Fibroblast of lung (primary cell): Measurements from ENCODE around the gene SRD5A3. TPM values are rescaled to one million over a fixed set of nuclear protein-coding genes. Genes with fewer than 3 reads are reported as not detected.

Experiments
- DNase-seq, 2 donors: peaks; one replicate each; pipeline versions ENCODE4 v3.0.0 to v3.0.0-alpha.2; 2010; ENCODE audit warnings: low read depth in 2 of 2
- H2AFZ ChIP-seq: 2 replicates; pipeline ENCODE4 v1.5.1; 2012; ENCODE audit warnings: low read length, control low read depth, inconsistent platforms
- H3K27ac ChIP-seq: 2 replicates; pipeline ENCODE4 v1.5.1; 2011; ENCODE audit warnings: low read length, control low read depth; ENCODE audit not compliant: insufficient read depth
- H3K27me3 ChIP-seq: 2 replicates; pipeline ENCODE4 v1.5.1; 2011; ENCODE audit warnings: mild to moderate bottlenecking, low read length; ENCODE audit not compliant: control insufficient read depth, insufficient read depth
- H3K36me3 ChIP-seq: 2 replicates; pipeline ENCODE4 v1.5.1; 2011; ENCODE audit warnings: low read length; ENCODE audit not compliant: control insufficient read depth, insufficient read depth
- H3K4me1 ChIP-seq: 2 replicates; pipeline ENCODE4 v1.5.1; 2011; ENCODE audit warnings: low read length; ENCODE audit not compliant: control insufficient read depth, insufficient read depth; ENCODE audit errors: extremely low read depth
- H3K4me2 ChIP-seq: 2 replicates; pipeline ENCODE4 v1.5.1; 2011; ENCODE audit warnings: low read length, control low read depth; ENCODE audit not compliant: insufficient read depth; ENCODE audit errors: extremely low read depth
- H3K4me3 ChIP-seq, 4 experiments: fragments of 200-600 bp in 1 of 4; sonication (generic) in 1 of 4; replicated peaks in 1 of 4; 2 replicates each; pipeline ENCODE4 v1.5.1; 2011 to 2016; ENCODE audit warnings: low read length in 4 of 4, low read depth in 3 of 4, mild to moderate bottlenecking in 3 of 4, control low read depth in 2 of 4, inconsistent platforms in 1 of 4, mixed read lengths in 1 of 4; ENCODE audit not compliant: insufficient read depth in 1 of 4; ENCODE audit errors: control extremely low read depth in 1 of 4
- H3K79me2 ChIP-seq: 2 replicates; pipeline ENCODE4 v1.5.1; 2012; ENCODE audit warnings: mild to moderate bottlenecking, low read length, inconsistent platforms; ENCODE audit not compliant: control insufficient read depth, insufficient read depth
- H3K9ac ChIP-seq: 2 replicates; pipeline ENCODE4 v1.5.1; 2011; ENCODE audit warnings: mild to moderate bottlenecking, low read length, control low read depth; ENCODE audit not compliant: insufficient read depth
- H3K9me3 ChIP-seq: 2 replicates; pipeline ENCODE4 v1.5.1; 2012; ENCODE audit warnings: low read depth, low read length; ENCODE audit not compliant: control insufficient read depth, insufficient read depth
- H4K20me1 ChIP-seq: 2 replicates; pipeline ENCODE4 v1.5.1; 2011; ENCODE audit warnings: low read length; ENCODE audit not compliant: control insufficient read depth, insufficient read depth; ENCODE audit errors: extremely low read depth
- CTCF ChIP-seq, 2 donors: IDR thresholded peaks in 1 of 2; conservative IDR thresholded peaks in 1 of 2; 1 replicate in 1 of 2; 2 replicates in 1 of 2; pipeline ENCODE4 v1.5.1; 2011 to 2012; ENCODE audit warnings: low read length in 2 of 2, control low read depth in 1 of 2, inconsistent platforms in 1 of 2, low read depth in 1 of 2, mild to moderate bottlenecking in 1 of 2
- EZH2 ChIP-seq: IDR thresholded peaks from 2 replicates; pipeline ENCODE4 v1.5.1; 2012; ENCODE audit warnings: low read length, control low read depth, mild to moderate bottlenecking; ENCODE audit errors: missing control alignments
- polyA plus RNA-seq, 2 donors: library from polyadenylated mRNA; depleted of rRNA in 1 of 2; stranded (reverse) in 1 of 2; unstranded in 1 of 2; fragments of >200 nt; gene quantifications; 2 replicates each; pipeline ENCODE4 v1.2.1, GENCODE V29; 2011 to 2012; ENCODE audit warnings: missing spikeins in 1 of 2
- total RNA-seq: library from RNA; depleted of rRNA; stranded (reverse); fragments of >200 nt; gene quantifications from 2 replicates; pipeline ENCODE4 v1.2.1, GENCODE V29; 2014

Gene SRD5A3
- total and polyA plus RNA-seq, 2 donors (not counting 1 experiment from before 2014, with no cell fraction given): 5.0 to 12.3 TPM

GRCh38 chr4:55382488-55383003 lies 36.5 kb downstream of the SRD5A3 start:
- no peak overlapping the region for H3K9ac ChIP-seq
- no peak overlapping the region for H3K4me2 ChIP-seq
- no peaks in the 10 kb centered on the region for H3K9me3 ChIP-seq
- H2AFZ ChIP-seq: no peak overlapping the region
- no peak for DNase-seq
- TF ChIP-seq CTCF (conservative IDR thresholded peaks at IDR 0.05 in 1 of 2, IDR thresholded peaks at IDR 0.05 in 1 of 2; ENCODE audit: low read depth in 1 of 2, low read length in 2 of 2) (no peak), EZH2 (no peak)
- H3K27ac ChIP-seq: no peak overlapping the region
- H3K79me2 ChIP-seq: no peaks in the 10 kb centered on the region
- H3K27me3 ChIP-seq: no peaks in the 10 kb centered on the region
- no peaks in the 10 kb centered on the region for H3K4me1 ChIP-seq
- H4K20me1 ChIP-seq: no peaks in the 10 kb centered on the region
- H3K4me3 ChIP-seq: no peak overlapping the region
- no peaks in the 10 kb centered on the region for H3K36me3 ChIP-seq

GRCh38 chr4:55385201-55385649 lies 39.2 kb downstream of the SRD5A3 start:
- Histone ChIP-seq H2AFZ (no peak overlapping the region), H3K79me2 (no peaks in the 10 kb centered on the region), H3K9me3 (no peaks in the 10 kb centered on the region), H3K4me2 (no peak overlapping the region), H4K20me1 (no peaks in the 10 kb centered on the region), H3K4me3 (no peak overlapping the region), H3K4me1 (no peaks in the 10 kb centered on the region), H3K27me3 (no peaks in the 10 kb centered on the region), H3K27ac (no peak overlapping the region), H3K9ac (no peak overlapping the region), H3K36me3 (no peaks in the 10 kb centered on the region)
- TF ChIP-seq CTCF (conservative IDR thresholded peaks at IDR 0.05 in 1 of 2, IDR thresholded peaks at IDR 0.05 in 1 of 2; ENCODE audit: low read depth in 1 of 2, low read length in 2 of 2) (no peak), EZH2 (no peak)
- peak in 1 of 2 donors; percentile 55 for DNase-seq

- no peak for TF ChIP-seq CTCF (conservative IDR thresholded peaks at IDR 0.05 in 1 of 2, IDR thresholded peaks at IDR 0.05 in 1 of 2; ENCODE audit: low read depth in 1 of 2, low read length in 2 of 2)
- TF ChIP-seq EZH2: no peak
- Histone ChIP-seq H3K4me2 (no peak overlapping the region), H2AFZ (no peak overlapping the region), H3K4me1 (no peaks in the 10 kb centered on the region), H4K20me1 (no peaks in the 10 kb centered on the region), H3K27me3 (no peaks in the 10 kb centered on the region), H3K9ac (no peak overlapping the region), H3K4me3 (no peak overlapping the region), H3K36me3 (no peaks in the 10 kb centered on the region), H3K27ac (no peak overlapping the region), H3K79me2 (no peaks in the 10 kb centered on the region), H3K9me3 (no peaks in the 10 kb centered on the region)
- DNase-seq: peak; percentile 17 to 49
These were observed 40.0 kb downstream of the SRD5A3 start for GRCh38 chr4:55386073-55386472.
